ENCODE measurements around the gene GADD45G.

The GADD45G gene

DNA sequence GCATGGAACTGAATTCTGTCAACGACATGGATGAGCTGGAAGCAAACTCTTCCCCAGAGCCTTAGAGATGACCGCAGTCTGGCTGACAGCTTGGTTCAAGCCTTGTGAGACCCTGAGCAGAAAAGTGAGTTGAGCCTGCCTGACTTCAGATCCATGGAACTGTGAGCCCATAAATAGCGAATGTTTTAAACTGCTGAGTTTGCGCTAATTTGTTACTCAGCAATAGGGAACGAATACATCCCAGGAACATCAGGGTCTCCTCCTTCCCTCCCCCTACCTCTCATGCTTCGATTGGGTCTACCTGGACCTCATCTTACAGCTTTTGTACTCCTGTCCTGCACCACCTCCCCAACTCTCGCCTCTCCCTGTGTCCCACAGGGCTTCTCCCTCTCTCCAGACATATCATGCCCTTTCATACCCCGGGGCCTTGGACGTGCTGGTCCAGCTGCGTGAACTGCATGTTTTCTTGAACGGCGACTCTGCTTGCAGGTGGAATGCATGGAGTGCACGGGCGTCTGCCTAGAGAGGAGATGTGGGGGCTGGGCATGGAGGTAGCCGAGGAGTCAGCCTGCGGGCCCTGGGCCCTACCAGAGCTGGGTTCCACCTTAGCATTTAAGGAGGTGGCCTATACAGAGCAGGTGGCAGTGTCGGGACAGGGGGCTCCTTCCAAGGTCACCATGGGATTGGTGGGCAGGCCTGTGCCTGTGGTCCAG, 7.9 kb downstream of the GADD45G start:
- H3K36me3 Mint-ChIP-seq, result no peaks in the 10 kb centered on the region

DNA sequence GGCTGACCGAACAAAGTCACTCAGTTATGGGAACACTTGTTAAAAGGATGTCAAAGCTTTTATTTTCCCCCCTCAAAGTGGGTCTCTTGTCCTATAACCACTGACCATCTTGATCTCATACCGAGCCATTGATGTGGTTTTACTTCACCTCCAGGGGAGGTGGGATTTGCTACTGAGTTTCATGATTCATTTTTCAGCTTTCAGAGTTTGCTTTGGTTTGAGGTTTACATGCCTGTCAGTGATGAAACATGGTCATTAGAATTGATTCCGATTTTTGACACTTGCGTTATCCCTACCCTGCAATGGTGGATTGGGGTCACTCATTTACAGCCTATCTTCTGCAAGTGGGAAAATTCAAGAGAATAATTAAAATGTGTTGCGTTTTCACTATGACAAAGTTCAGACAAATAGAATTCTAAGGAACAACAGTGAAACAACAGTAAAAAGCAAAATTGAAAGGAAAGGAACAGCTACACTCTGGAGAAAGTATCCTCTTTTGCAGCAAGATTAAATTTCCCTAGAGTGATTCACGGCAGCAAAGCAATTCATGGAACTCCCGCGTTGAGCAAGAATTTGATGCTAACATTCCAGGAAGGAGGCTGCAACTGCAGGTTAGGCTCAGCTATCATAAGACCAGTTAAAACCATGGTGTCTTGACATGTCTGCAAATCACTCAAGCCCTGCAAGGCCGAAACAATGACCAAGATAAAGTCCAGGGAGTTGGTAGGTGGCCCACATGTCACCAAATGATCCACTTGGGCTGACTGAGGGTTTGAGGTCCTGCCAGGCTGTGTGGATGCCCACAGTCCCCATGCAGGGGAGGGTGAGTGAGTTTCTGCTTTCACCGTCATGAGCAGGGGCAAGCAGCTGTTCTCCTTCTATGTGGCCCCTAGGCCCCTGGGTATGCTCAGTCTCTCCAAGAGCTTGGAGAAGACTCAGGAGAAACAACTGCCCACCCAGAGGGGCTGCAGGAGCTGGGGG, 9.4 kb downstream of the GADD45G start:
- Mint-ChIP-seq H3K4me3 (no peak overlapping the region), H3K27me3 (no peaks in the 10 kb centered on the region), H3K27ac (no peak overlapping the region)

More for the DNA sequence above, 7.9 kb downstream of the GADD45G start:
- Mint-ChIP-seq H3K27ac (no peak overlapping the region), H3K27me3 (no peaks in the 10 kb centered on the region), H3K4me1 (ENCODE audit: low read depth) (peaks cover 1% of the 10 kb centered on the region), H3K9me3 (ENCODE audit: low read depth) (no peaks in the 10 kb centered on the region), H3K4me3 (no peak overlapping the region)

DNA sequence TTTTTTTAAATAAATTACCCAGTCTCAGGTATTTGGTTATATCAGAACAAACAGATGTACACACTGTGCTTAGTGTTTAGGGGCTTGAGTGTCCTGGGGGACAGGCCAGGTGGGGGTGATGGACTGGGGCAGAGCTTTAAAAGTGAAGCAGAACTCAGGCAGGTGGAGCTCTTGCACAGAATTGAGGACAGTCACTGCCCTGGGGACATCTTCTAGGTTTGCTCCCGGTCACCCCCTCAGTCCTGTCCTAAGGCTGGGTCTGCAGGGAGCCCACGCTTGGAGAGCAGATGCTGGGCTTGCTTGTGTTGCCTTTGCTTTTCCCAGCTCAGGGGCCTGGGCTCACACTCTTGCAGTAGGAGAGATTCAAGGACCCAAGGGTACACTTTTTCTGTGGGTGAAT, 10.8 kb downstream of the GADD45G start:
- H3K4me1 Mint-ChIP-seq (ENCODE audit: low read depth), result no peaks in the 10 kb centered on the region
- no peaks in the 10 kb centered on the region for H3K27me3 Mint-ChIP-seq

More for the DNA sequence above, 9.4 kb downstream of the GADD45G start:
- H3K9me3 Mint-ChIP-seq (ENCODE audit: low read depth), result no peaks in the 10 kb centered on the region
- H3K36me3 Mint-ChIP-seq, result no peaks in the 10 kb centered on the region
- no peaks in the 10 kb centered on the region for H3K4me1 Mint-ChIP-seq (ENCODE audit: low read depth)

DNA sequence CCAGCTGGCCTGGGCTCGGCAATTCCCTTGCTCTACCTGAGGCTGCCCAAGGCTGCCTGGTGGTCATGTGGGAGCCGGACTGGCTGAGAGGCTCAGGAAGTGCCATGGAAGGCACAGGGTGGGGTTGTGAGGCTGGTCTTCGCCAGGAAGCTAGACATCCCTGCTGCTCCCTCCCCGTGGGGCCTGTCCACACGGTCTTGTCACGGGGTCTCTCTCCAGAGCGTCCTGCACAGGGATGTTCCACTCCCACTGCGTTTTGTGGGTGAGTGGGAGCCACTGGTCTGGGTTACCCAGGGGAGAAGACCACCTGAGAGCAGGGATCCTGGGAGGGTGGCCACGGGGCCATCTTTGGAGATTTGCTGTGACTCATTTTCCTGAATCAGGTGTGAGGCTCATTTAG, 11.6 kb downstream of the GADD45G start:
- Mint-ChIP-seq H3K4me3 (no peak overlapping the region), H3K9me3 (ENCODE audit: low read depth) (no peaks in the 10 kb centered on the region), H3K27ac (no peak overlapping the region), H3K4me1 (ENCODE audit: low read depth) (no peaks in the 10 kb centered on the region), H3K27me3 (no peaks in the 10 kb centered on the region), H3K36me3 (no peaks in the 10 kb centered on the region)

More for the DNA sequence above, 10.8 kb downstream of the GADD45G start:
- H3K27ac Mint-ChIP-seq, result no peak overlapping the region
- H3K9me3 Mint-ChIP-seq (ENCODE audit: low read depth), result no peaks in the 10 kb centered on the region
- no peak overlapping the region for H3K4me3 Mint-ChIP-seq
- no peaks in the 10 kb centered on the region for H3K36me3 Mint-ChIP-seq

DNA sequence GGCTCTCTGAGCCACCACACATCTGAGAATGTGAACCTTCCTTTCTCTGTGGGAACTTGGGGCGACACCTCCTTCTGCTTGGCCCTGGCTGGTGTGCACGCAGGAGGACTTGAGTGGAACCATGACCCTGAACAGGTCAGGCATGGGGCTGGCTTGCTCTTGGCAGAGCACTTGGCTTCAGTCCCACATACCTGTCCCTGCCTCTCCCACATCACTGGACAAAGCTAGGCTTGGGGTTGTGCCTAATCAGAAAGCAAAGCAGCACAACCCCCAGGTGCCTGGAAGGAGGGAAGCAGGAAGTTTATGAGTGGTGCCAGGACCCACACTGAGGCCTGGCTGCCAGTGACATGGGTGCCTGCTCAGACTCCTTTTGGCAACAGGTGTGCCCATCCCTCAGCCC, 13.2 kb downstream of the GADD45G start:
- H3K4me1 Mint-ChIP-seq (ENCODE audit: low read depth), result no peaks in the 10 kb centered on the region
- no peaks in the 10 kb centered on the region for H3K9me3 Mint-ChIP-seq (ENCODE audit: low read depth)
- no peak overlapping the region for H3K4me3 Mint-ChIP-seq
- no peaks in the 10 kb centered on the region for H3K27me3 Mint-ChIP-seq
- no peaks in the 10 kb centered on the region for H3K36me3 Mint-ChIP-seq
- no peak overlapping the region for H3K27ac Mint-ChIP-seq

DNA sequence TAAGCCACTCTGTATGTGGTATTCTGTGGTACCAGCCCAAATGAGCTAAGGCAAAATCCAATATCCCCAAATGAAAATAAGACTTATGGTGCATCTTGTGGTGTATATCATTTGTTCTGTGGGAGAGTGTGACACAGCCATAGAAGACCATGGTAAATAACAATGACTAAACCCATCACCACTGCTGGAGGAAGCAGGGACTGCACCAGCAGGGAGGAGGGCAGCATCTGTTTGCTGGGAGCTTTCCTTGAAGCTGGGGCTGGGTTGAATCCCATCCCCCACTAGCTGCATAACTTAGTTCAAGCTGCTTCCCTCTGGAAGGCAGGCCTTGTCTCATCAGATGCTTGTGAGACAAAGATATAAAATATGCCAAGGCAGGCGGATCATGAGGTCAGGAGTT, 14.2 kb downstream of the GADD45G start:
- Mint-ChIP-seq H3K36me3 (no peaks in the 10 kb centered on the region), H3K9me3 (ENCODE audit: low read depth) (no peaks in the 10 kb centered on the region), H3K27me3 (no peaks in the 10 kb centered on the region), H3K4me1 (ENCODE audit: low read depth) (no peaks in the 10 kb centered on the region), H3K4me3 (no peak overlapping the region), H3K27ac (no peak overlapping the region)

DNA sequence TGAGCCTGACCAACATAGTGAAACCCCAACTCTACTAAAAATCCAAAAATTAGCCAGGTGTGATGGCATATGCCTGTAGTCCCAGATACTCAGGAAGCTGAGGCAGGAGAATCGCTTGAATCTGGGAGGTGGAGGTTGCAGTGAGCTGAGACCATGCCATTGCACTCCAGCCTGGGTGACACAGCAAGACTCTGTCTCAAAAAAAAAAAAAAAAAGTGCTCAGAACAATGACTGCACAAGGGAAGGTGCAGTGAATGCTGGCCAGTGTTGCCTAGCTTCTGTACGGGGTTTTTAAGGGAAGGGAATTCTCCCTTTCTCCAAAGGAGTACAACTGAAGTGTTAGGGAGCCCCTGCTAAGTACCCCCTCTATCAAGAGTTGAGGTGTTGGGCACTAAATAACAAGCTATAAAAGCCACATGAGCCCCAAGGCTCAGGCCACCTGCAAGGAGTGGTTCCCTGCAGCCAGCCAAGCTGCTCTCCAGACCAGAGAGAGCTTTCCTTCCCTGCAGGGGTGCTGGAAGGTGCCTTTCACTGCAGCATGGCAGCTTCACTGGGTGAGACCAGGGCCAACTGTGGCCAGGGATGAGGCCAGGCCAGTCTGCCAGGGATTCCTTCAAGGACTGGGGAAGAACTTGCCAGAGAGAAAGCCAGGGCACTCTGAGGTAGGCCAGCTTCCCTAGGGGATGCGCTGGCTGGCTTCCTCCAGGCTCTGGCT, 14.8 kb downstream of the GADD45G start:
- Mint-ChIP-seq H3K4me3 (no peak overlapping the region), H3K9me3 (ENCODE audit: low read depth) (no peaks in the 10 kb centered on the region)

DNA sequence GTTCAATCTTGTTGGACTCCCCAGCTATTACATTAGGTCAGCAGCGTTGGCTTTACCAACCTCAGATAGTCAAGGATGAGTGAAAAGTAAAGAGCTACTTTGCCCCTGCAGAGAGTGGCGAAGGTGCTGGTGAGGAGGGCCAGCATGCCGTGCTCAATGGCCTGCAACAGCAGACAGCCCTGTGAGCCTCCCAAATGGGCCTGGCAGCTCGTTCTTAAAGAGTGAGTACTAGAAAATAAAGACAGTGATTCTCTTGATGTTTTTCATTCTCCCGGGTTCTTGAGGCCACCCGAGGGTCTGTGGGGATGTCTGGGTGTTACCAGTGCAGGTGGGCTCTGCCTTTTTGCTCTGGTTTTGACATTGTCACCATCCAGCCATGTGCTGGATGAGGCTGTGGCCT, 16.2 kb downstream of the GADD45G start:
- H3K27me3 Mint-ChIP-seq, result no peaks in the 10 kb centered on the region

More for the DNA sequence above, 14.8 kb downstream of the GADD45G start:
- Mint-ChIP-seq H3K4me1 (ENCODE audit: low read depth) (no peaks in the 10 kb centered on the region), H3K27me3 (no peaks in the 10 kb centered on the region), H3K27ac (no peak overlapping the region), H3K36me3 (no peaks in the 10 kb centered on the region)

DNA sequence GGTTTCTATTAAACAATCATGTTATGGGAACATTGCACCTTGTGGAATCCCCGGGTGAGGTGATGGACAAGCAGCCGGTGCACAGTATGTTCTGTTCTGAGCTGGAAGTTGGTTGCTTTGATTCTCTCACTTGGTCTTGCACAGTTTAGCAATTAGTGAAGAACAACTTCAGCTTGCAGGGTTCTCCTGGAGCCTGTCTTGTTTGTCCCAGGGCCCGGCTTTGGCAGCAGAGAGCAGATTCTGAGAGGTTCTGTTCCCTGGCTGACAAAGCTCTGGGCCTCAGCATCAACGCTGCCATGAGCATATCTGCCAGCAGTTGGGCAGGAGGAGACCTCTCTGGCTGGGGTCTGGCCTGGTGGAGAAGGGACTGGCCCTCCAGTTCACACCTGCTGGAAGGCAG, 16.9 kb downstream of the GADD45G start:
- no peaks in the 10 kb centered on the region for H3K36me3 Mint-ChIP-seq
- no peaks in the 10 kb centered on the region for H3K4me1 Mint-ChIP-seq (ENCODE audit: low read depth)
- H3K4me3 Mint-ChIP-seq, result no peak overlapping the region
- H3K27ac Mint-ChIP-seq, result no peak overlapping the region
- no peaks in the 10 kb centered on the region for H3K27me3 Mint-ChIP-seq
- no peaks in the 10 kb centered on the region for H3K9me3 Mint-ChIP-seq (ENCODE audit: low read depth)

More for the DNA sequence above, 16.2 kb downstream of the GADD45G start:
- no peaks in the 10 kb centered on the region for H3K4me1 Mint-ChIP-seq (ENCODE audit: low read depth)
- no peak overlapping the region for H3K4me3 Mint-ChIP-seq
- H3K27ac Mint-ChIP-seq, result no peak overlapping the region
- no peaks in the 10 kb centered on the region for H3K9me3 Mint-ChIP-seq (ENCODE audit: low read depth)
- no peaks in the 10 kb centered on the region for H3K36me3 Mint-ChIP-seq

DNA sequence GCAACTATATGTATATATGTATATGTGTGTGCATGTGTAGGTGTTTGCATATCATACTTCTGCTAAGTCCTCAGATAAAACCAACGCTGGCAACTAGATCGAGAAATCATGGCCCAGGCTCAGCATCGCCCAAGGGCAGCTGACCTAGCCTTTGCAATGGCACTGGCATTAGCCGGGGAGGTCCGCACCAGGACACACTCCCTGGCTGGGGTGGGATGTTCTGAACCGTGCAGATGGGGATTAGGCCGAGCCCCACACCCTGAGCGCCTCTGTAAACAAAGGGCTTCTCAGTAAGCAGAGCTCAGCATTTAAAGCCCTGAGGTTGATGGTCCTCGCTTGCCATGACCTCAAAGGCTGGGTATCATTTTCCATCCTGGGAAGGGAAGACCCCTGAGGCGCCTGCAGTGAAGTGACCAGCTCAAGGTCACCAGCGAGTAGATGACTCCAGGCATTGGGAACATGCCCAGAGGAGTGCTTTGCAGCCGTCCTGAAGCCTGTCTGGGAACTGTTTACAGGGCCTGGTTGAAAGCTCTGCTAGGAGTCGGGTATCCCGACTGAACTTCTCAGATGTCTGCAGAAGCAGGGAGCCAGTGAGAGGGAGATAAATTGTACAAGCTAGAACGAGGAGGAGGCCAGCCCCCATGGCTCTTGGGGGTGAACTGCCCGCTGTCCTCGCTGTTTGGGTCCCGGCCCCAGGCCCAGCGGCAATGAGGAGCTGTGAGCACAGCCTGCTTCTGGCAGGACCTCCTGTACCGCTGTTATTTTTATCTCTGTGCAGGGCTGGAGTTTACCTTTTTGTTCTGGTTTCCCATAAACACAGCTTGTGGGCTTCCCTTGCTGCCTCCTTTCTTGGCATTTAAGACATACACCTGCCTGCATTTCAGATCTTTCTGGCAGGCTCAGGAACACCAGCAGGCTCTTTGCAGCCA, 18.4 kb downstream of the GADD45G start:
- Mint-ChIP-seq H3K4me1 (ENCODE audit: low read depth) (no peaks in the 10 kb centered on the region), H3K4me3 (no peak overlapping the region), H3K36me3 (no peaks in the 10 kb centered on the region), H3K27me3 (no peaks in the 10 kb centered on the region), H3K9me3 (ENCODE audit: low read depth) (no peaks in the 10 kb centered on the region), H3K27ac (no peak overlapping the region)

DNA sequence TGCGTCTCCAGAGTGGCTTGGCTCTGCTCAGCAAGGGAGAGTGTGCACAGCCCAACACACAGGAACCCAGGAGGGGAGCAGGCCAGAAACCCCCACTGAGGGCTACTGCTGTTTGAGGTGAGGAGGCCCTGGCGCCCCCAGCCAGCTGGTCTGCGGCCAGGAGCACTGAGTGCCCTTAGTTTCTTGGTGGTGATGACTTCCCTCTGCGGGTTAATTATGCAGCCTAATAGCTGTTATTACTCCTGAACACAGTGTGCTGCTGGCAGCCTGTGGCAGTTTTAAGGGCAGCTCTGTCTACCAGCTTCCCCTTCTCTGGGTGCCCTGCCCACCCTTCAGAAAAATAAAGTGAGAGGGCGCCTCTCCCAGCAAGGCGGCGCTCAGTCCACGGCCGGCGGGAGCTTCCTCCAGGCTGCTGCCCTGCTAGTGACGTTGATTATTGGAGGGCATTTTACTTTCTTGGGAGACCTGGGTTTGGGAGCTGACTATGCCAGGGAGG, 19.2 kb downstream of the GADD45G start:
- no peaks in the 10 kb centered on the region for H3K27me3 Mint-ChIP-seq
- no peaks in the 10 kb centered on the region for H3K36me3 Mint-ChIP-seq
- no peak overlapping the region for H3K4me3 Mint-ChIP-seq
- H3K9me3 Mint-ChIP-seq (ENCODE audit: low read depth), result no peaks in the 10 kb centered on the region
- no peaks in the 10 kb centered on the region for H3K4me1 Mint-ChIP-seq (ENCODE audit: low read depth)
- H3K27ac Mint-ChIP-seq, result no peak overlapping the region

DNA sequence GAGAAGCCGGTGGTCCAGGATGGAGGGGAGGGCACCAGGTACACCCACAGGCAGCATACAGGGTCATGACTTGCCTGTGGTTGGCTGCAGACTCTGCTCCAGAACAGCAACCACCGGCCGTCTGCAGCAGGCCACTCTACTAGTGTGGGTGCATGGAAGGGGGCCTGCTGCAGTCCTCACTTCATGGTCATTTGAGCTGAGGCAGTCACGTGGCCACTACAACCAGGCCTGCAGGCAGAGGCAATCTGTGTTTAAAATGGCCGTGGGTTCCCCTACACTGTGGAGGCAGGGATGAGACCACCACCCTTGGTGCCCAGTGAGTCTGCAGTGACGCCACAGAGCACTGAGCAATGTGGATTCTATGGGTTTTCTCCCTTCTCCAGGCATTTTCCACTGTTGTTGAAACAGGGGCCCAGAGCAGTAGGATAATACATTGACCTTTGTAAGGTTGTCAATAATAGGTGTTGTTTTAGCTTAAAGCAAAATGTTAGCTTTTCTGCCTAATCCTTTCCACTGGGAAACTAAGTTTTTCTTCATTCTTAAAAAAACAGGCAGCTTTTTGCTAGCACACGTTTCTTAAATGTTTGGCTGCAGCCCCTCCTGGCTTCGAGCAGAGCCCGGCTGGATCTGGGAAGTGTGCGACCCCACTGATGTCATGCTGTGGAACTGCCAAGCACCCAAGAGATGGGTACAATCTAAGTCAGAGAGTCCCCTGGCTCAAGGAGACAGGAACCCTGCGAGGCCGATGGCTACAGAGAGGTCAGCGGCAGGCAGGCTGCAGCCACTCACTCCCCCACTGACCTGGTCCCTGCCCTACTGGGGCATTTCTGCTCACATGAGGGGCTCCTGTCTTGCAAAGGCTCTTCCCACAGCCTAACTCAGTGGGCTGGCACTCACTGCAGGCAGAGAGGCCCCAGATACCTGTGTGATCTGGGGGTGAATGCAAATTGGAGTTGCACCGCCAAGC, 21.2 kb downstream of the GADD45G start:
- H3K27ac Mint-ChIP-seq, result no peak overlapping the region

DNA sequence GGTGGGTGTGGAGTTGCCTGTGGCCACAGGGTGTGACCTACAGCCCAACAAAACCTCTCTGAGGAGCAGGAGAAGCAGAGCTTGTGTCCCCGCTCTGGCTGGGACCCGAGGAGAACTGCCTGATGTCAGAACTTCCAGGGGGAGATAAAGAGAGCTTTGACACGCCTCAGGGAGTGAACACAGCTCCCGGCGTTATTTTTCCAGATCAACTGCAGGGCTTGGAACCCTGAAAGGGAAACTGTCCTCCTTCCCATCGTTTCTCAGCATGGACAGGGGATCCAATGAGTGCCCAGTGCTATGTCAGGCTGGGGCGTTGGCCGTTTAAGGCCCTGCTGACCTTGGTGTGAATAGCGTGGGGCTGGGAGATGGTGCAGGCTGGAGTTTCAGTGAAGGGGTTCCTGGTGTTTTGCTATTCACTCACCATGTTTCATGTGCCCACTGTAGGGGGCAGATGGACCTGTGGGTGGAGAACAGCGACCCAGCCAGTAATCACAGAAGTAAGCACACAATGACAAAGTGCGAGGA, 22.0 kb downstream of the GADD45G start:
- H3K27ac Mint-ChIP-seq, result no peak overlapping the region

More for the DNA sequence above, 21.2 kb downstream of the GADD45G start:
- no peak overlapping the region for H3K4me3 Mint-ChIP-seq
- no peaks in the 10 kb centered on the region for H3K36me3 Mint-ChIP-seq
- no peaks in the 10 kb centered on the region for H3K9me3 Mint-ChIP-seq (ENCODE audit: low read depth)
- H3K4me1 Mint-ChIP-seq (ENCODE audit: low read depth), result no peaks in the 10 kb centered on the region
- no peaks in the 10 kb centered on the region for H3K27me3 Mint-ChIP-seq

More for the DNA sequence above, 22.0 kb downstream of the GADD45G start:
- Mint-ChIP-seq H3K36me3 (no peaks in the 10 kb centered on the region), H3K4me3 (no peak overlapping the region), H3K4me1 (ENCODE audit: low read depth) (no peaks in the 10 kb centered on the region), H3K9me3 (ENCODE audit: low read depth) (no peaks in the 10 kb centered on the region), H3K27me3 (no peaks in the 10 kb centered on the region)

Measured in activated naive CD8-positive, alpha-beta T cell (primary cell).